Neural progenitor cell (in vitro differentiated cells): ENCODE measurements around the gene CCDC7. TPM values are rescaled to one million over a fixed set of nuclear protein-coding genes. Genes with fewer than 3 reads are reported as not detected.

Source experiments
- DNase-seq: peaks from one replicate; pipeline ENCODE4 v3.0.0-alpha.2; 2016; ENCODE audit warnings: low spot score
- H2AFZ ChIP-seq: fragments of 200-600 bp; sonication (generic); replicated peaks from 2 replicates; pipeline ENCODE4 v1.6.1; 2016; ENCODE audit warnings: antibody characterized with exemption
- H3F3A ChIP-seq: fragments of 200-600 bp; sonication (generic); 2 replicates; pipeline ENCODE4 v1.6.1; 2016; ENCODE audit warnings: antibody characterized with exemption, low read depth
- H3K27ac ChIP-seq: fragments of 200-600 bp; sonication (generic); 2 replicates; pipeline ENCODE4 v1.5.1; 2016; ENCODE audit warnings: mild to moderate bottlenecking
- H3K27me3 ChIP-seq: fragments of 200-600 bp; sonication (generic); 2 replicates; pipeline ENCODE4 v1.6.1; 2016; ENCODE audit warnings: mild to moderate bottlenecking, moderate library complexity
- H3K36me3 ChIP-seq: fragments of 200-600 bp; sonication (generic); 2 replicates; pipeline ENCODE4 v1.5.1; 2016
- H3K4me1 ChIP-seq: fragments of 200-600 bp; sonication (generic); 2 replicates; pipeline ENCODE4 v1.6.1; 2016; ENCODE audit warnings: mixed run types
- H3K4me2 ChIP-seq: fragments of 200-600 bp; sonication (generic); 2 replicates; pipeline ENCODE4 v1.6.1; 2016
- H3K4me3 ChIP-seq: fragments of 200-600 bp; sonication (generic); 2 replicates; pipeline ENCODE4 v1.5.1; 2016
- H3K79me2 ChIP-seq: fragments of 200-600 bp; sonication (generic); 2 replicates; pipeline ENCODE4 v1.6.1; 2016; ENCODE audit warnings: low read depth
- H3K9ac ChIP-seq: fragments of 200-600 bp; sonication (generic); 2 replicates; pipeline ENCODE4 v1.6.1; 2016
- H3K9me3 ChIP-seq: fragments of 200-600 bp; sonication (generic); 2 replicates; pipeline ENCODE4 v1.5.1; 2016; ENCODE audit warnings: low read depth
- H4K20me1 ChIP-seq: fragments of 200-600 bp; sonication (generic); 2 replicates; pipeline ENCODE4 v1.6.1; 2016; ENCODE audit warnings: low read depth
- H3K27ac Mint-ChIP-seq: 3 replicates; pipeline ENCODE4 v1.8.0; 2021; ENCODE audit warnings: mixed read lengths
- H3K27me3 Mint-ChIP-seq: 2 replicates; pipeline ENCODE4 v1.8.0; 2022; ENCODE audit warnings: low read depth, mild to moderate bottlenecking, inconsistent platforms, moderate library complexity, mixed read lengths; ENCODE audit not compliant: insufficient read depth
- H3K36me3 Mint-ChIP-seq: 3 replicates; pipeline ENCODE4 v1.8.0; 2021; ENCODE audit warnings: mixed read lengths
- H3K4me1 Mint-ChIP-seq: 3 replicates; pipeline ENCODE4 v1.8.0; 2021; ENCODE audit warnings: mixed read lengths
- H3K4me3 Mint-ChIP-seq: 3 replicates; pipeline ENCODE4 v1.8.0; 2021; ENCODE audit warnings: mild to moderate bottlenecking, moderate library complexity, mixed read lengths
- H3K9me3 Mint-ChIP-seq: 3 replicates; pipeline ENCODE4 v1.8.0; 2020; ENCODE audit warnings: mixed read lengths
- CTCF ChIP-seq: fragments of 200-600 bp; sonication (generic); IDR thresholded peaks from 2 replicates; pipeline ENCODE4 v1.5.1; 2017; ENCODE audit warnings: antibody characterized with exemption, mild to moderate bottlenecking
- EZH2 ChIP-seq: fragments of 200-600 bp; sonication (generic); IDR thresholded peaks from 2 replicates; pipeline ENCODE4 v1.6.1; 2017; ENCODE audit warnings: antibody characterized with exemption, mild to moderate bottlenecking, moderate library complexity
- EZH2phosphoT487 ChIP-seq: fragments of 200-600 bp; sonication (generic); IDR thresholded peaks from 2 replicates; pipeline ENCODE4 v1.6.1; 2017; ENCODE audit warnings: antibody characterized with exemption
- total RNA-seq: library from RNA; depleted of rRNA; stranded (reverse); fragments of >200 nt; gene quantifications from 2 replicates; pipeline ENCODE4 v1.2.3, GENCODE V29; 2015; ENCODE audit warnings: low replicate concordance

The CCDC7 gene
- total RNA-seq, 1 donor from 2014 or later = 6.9 TPM

GRCh38 chr10:32773105-32773504, 327.2 kb downstream of the CCDC7 start:
- no peaks in the 10 kb centered on the region for H3K4me1 ChIP-seq
- H3K9me3 ChIP-seq = peaks cover 15% of the 10 kb centered on the region
- H3K4me2 ChIP-seq = no peak overlapping the region
- H3K9ac ChIP-seq = no peak overlapping the region
- H3K4me3 ChIP-seq = no peak overlapping the region
- no peaks in the 10 kb centered on the region for H3K79me2 ChIP-seq
- Mint-ChIP-seq H3K27me3 (no peaks in the 10 kb centered on the region), H3K4me1 (no peaks in the 10 kb centered on the region), H3K36me3 (no peaks in the 10 kb centered on the region), H3K4me3 (no peak overlapping the region), H3K27ac (no peak overlapping the region), H3K9me3 (peaks cover 18% of the 10 kb centered on the region)
- no peak for TF ChIP-seq CTCF
- TF ChIP-seq EZH2 = no peak
- no peak for TF ChIP-seq EZH2phosphoT487
- DNase-seq = no peak
- H3K27me3 ChIP-seq = no peaks in the 10 kb centered on the region
- H3K36me3 ChIP-seq = no peaks in the 10 kb centered on the region
- no peaks in the 10 kb centered on the region for H4K20me1 ChIP-seq
- no peak overlapping the region for H3K27ac ChIP-seq
- H2AFZ ChIP-seq = no peak overlapping the region
- no peaks in the 10 kb centered on the region for H3F3A ChIP-seq

- Histone ChIP-seq H3K27me3 (no peaks in the 10 kb centered on the region), H4K20me1 (no peaks in the 10 kb centered on the region), H3K79me2 (no peaks in the 10 kb centered on the region), H3F3A (no peaks in the 10 kb centered on the region), H3K9me3 (no peaks in the 10 kb centered on the region), H3K4me2 (no peak overlapping the region), H3K4me3 (no peak overlapping the region), H2AFZ (no peak overlapping the region), H3K4me1 (no peaks in the 10 kb centered on the region), H3K27ac (no peak overlapping the region), H3K9ac (no peak overlapping the region), H3K36me3 (no peaks in the 10 kb centered on the region)
- Mint-ChIP-seq H3K4me3 (no peak overlapping the region), H3K27ac (no peak overlapping the region), H3K27me3 (peaks cover 2% of the 10 kb centered on the region), H3K4me1 (no peaks in the 10 kb centered on the region), H3K9me3 (peaks cover 12% of the 10 kb centered on the region), H3K36me3 (peaks cover 2% of the 10 kb centered on the region)
- DNase-seq = no peak
- TF ChIP-seq EZH2 = no peak
- TF ChIP-seq EZH2phosphoT487 = no peak
- TF ChIP-seq CTCF = no peak
Measured at GRCh38 chr10:32786968-32787367, 341.0 kb downstream of the CCDC7 start.

DNA sequence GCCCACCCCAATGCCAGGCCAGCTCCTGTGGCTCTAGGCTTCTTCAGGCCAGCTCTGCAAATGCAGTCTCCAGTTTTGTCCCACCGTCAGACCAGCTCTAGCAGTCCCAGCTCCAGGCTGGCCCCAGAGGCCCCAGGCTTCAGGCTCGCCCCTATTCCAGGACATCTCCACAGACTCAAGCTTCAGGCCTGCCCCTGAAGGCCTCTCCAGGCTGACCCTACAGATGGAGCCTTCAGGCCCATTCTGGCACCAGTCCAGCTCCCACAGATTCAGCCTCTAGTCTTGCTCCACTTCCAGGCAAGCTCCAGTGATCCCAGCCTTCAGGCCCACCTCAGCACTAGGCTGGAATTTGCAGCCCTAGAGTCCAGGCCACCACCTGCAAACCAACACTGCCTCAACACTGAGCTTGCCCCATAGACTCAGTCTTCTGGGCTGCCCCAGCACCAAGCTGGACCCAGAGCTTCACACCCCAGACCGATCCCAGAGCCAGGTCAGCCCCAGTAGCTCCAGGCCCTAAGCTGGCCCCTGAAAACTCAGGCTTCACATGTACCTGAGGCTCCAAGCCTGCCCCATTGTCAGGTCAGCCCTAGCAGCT, 341.8 kb downstream of the CCDC7 start:
- Histone ChIP-seq H3F3A (no peaks in the 10 kb centered on the region), H3K4me1 (no peaks in the 10 kb centered on the region), H3K9me3 (no peaks in the 10 kb centered on the region), H3K36me3 (no peaks in the 10 kb centered on the region), H3K4me2 (no peak overlapping the region), H3K79me2 (no peaks in the 10 kb centered on the region), H3K4me3 (no peak overlapping the region), H3K27me3 (no peaks in the 10 kb centered on the region), H4K20me1 (no peaks in the 10 kb centered on the region), H3K9ac (no peak overlapping the region), H3K27ac (no peak overlapping the region), H2AFZ (no peak overlapping the region)
- TF ChIP-seq EZH2phosphoT487 = no peak
- no peak for TF ChIP-seq CTCF
- TF ChIP-seq EZH2 = no peak
- Mint-ChIP-seq H3K4me1 (no peaks in the 10 kb centered on the region), H3K27me3 (peaks cover 2% of the 10 kb centered on the region), H3K36me3 (peaks cover 2% of the 10 kb centered on the region), H3K4me3 (no peak overlapping the region), H3K27ac (no peak overlapping the region), H3K9me3 (peaks cover 12% of the 10 kb centered on the region)
- no peak for DNase-seq
